Testis (tissue), 2 donors: ENCODE data around the gene LIMS3.
"Not testable (repeated sequence)": the region's sequence is repeated elsewhere in the genome, so short reads cannot be mapped to it uniquely, and the experiment has no call there.

Experiments
- CTCF ChIP-seq, 3 experiments: fragments of 450-650 bp in 2 of 3; fragments of 200-600 bp in 1 of 3; sonication (generic) in 1 of 3; IDR thresholded peaks; one replicate each; pipeline ENCODE4 v1.5.1; 2016 to 2019; ENCODE audit warnings: antibody characterized with exemption in 3 of 3, mild to moderate bottlenecking in 2 of 3, moderate library complexity in 1 of 3
- POLR2A ChIP-seq: fragments of 450-650 bp; IDR thresholded peaks from one replicate; pipeline ENCODE4 v1.6.1; 2017; ENCODE audit warnings: antibody characterized with exemption, mild to moderate bottlenecking, moderate library complexity

- TF ChIP-seq CTCF (IDR thresholded peaks at IDR 0.05); POLR2A: not testable (repeated sequence)
These were observed 23.3 kb downstream of the LIMS3 start for GRCh38 chr2:109921543-109922384.
